ENCODE measurements around the gene IMPA2.

- TF ChIP-seq CTCF (IDR thresholded peaks at IDR 0.05) = no peak
- TF ChIP-seq POLR2A (IDR thresholded peaks at IDR 0.05) = no peak
Observed at GRCh38 chr18:12036201-12036751, 55.0 kb downstream of the IMPA2 start.

All from lower leg skin (tissue), 3 donors.